Fibroblast of lung (primary cell): ENCODE results near the gene SYT17. TPM values are rescaled to one million over a fixed set of nuclear protein-coding genes. Genes with fewer than 3 reads are reported as not detected.

Experiments
- DNase-seq, 2 donors: peaks; one replicate each; pipeline versions ENCODE4 v3.0.0 to v3.0.0-alpha.2; 2010; ENCODE audit warnings: low read depth in 2 of 2
- H2AFZ ChIP-seq: 2 replicates; pipeline ENCODE4 v1.5.1; 2012; ENCODE audit warnings: low read length, control low read depth, inconsistent platforms
- H3K27ac ChIP-seq: 2 replicates; pipeline ENCODE4 v1.5.1; 2011; ENCODE audit warnings: low read length, control low read depth; ENCODE audit not compliant: insufficient read depth
- H3K27me3 ChIP-seq: 2 replicates; pipeline ENCODE4 v1.5.1; 2011; ENCODE audit warnings: mild to moderate bottlenecking, low read length; ENCODE audit not compliant: control insufficient read depth, insufficient read depth
- H3K36me3 ChIP-seq: 2 replicates; pipeline ENCODE4 v1.5.1; 2011; ENCODE audit warnings: low read length; ENCODE audit not compliant: control insufficient read depth, insufficient read depth
- H3K4me1 ChIP-seq: 2 replicates; pipeline ENCODE4 v1.5.1; 2011; ENCODE audit warnings: low read length; ENCODE audit not compliant: control insufficient read depth, insufficient read depth; ENCODE audit errors: extremely low read depth
- H3K4me2 ChIP-seq: 2 replicates; pipeline ENCODE4 v1.5.1; 2011; ENCODE audit warnings: low read length, control low read depth; ENCODE audit not compliant: insufficient read depth; ENCODE audit errors: extremely low read depth
- H3K4me3 ChIP-seq, 4 experiments: fragments of 200-600 bp in 1 of 4; sonication (generic) in 1 of 4; replicated peaks in 1 of 4; 2 replicates each; pipeline ENCODE4 v1.5.1; 2011 to 2016; ENCODE audit warnings: low read length in 4 of 4, low read depth in 3 of 4, mild to moderate bottlenecking in 3 of 4, control low read depth in 2 of 4, inconsistent platforms in 1 of 4, mixed read lengths in 1 of 4; ENCODE audit not compliant: insufficient read depth in 1 of 4; ENCODE audit errors: control extremely low read depth in 1 of 4
- H3K79me2 ChIP-seq: 2 replicates; pipeline ENCODE4 v1.5.1; 2012; ENCODE audit warnings: mild to moderate bottlenecking, low read length, inconsistent platforms; ENCODE audit not compliant: control insufficient read depth, insufficient read depth
- H3K9ac ChIP-seq: 2 replicates; pipeline ENCODE4 v1.5.1; 2011; ENCODE audit warnings: mild to moderate bottlenecking, low read length, control low read depth; ENCODE audit not compliant: insufficient read depth
- H3K9me3 ChIP-seq: 2 replicates; pipeline ENCODE4 v1.5.1; 2012; ENCODE audit warnings: low read depth, low read length; ENCODE audit not compliant: control insufficient read depth, insufficient read depth
- H4K20me1 ChIP-seq: 2 replicates; pipeline ENCODE4 v1.5.1; 2011; ENCODE audit warnings: low read length; ENCODE audit not compliant: control insufficient read depth, insufficient read depth; ENCODE audit errors: extremely low read depth
- CTCF ChIP-seq, 2 donors: IDR thresholded peaks in 1 of 2; conservative IDR thresholded peaks in 1 of 2; 1 replicate in 1 of 2; 2 replicates in 1 of 2; pipeline ENCODE4 v1.5.1; 2011 to 2012; ENCODE audit warnings: low read length in 2 of 2, control low read depth in 1 of 2, inconsistent platforms in 1 of 2, low read depth in 1 of 2, mild to moderate bottlenecking in 1 of 2
- EZH2 ChIP-seq: IDR thresholded peaks from 2 replicates; pipeline ENCODE4 v1.5.1; 2012; ENCODE audit warnings: low read length, control low read depth, mild to moderate bottlenecking; ENCODE audit errors: missing control alignments
- polyA plus RNA-seq, 2 donors: library from polyadenylated mRNA; depleted of rRNA in 1 of 2; stranded (reverse) in 1 of 2; unstranded in 1 of 2; fragments of >200 nt; gene quantifications; 2 replicates each; pipeline ENCODE4 v1.2.1, GENCODE V29; 2011 to 2012; ENCODE audit warnings: missing spikeins in 1 of 2
- total RNA-seq: library from RNA; depleted of rRNA; stranded (reverse); fragments of >200 nt; gene quantifications from 2 replicates; pipeline ENCODE4 v1.2.1, GENCODE V29; 2014

The SYT17 gene
- total and polyA plus RNA-seq, 2 donors (not counting 1 experiment from before 2014, with no cell fraction given) = 0.33 TPM; not detected in 1

GRCh38 chr16:19232988-19233387 lies 64.9 kb downstream of the SYT17 start:
- no peak overlapping the region for H2AFZ ChIP-seq
- H3K36me3 ChIP-seq = no peaks in the 10 kb centered on the region
- no peaks in the 10 kb centered on the region for H3K27me3 ChIP-seq
- no peaks in the 10 kb centered on the region for H3K9me3 ChIP-seq
- no peaks in the 10 kb centered on the region for H3K79me2 ChIP-seq
- H4K20me1 ChIP-seq = no peaks in the 10 kb centered on the region
- H3K4me1 ChIP-seq = no peaks in the 10 kb centered on the region
- no peak for DNase-seq
- no peak overlapping the region for H3K4me3 ChIP-seq
- TF ChIP-seq EZH2 (no peak), CTCF (conservative IDR thresholded peaks at IDR 0.05 in 1 of 2, IDR thresholded peaks at IDR 0.05 in 1 of 2; ENCODE audit: low read depth in 1 of 2, low read length in 2 of 2) (no peak)
- no peak overlapping the region for H3K4me2 ChIP-seq
- H3K9ac ChIP-seq = no peak overlapping the region
- no peak overlapping the region for H3K27ac ChIP-seq

GRCh38 chr16:19235478-19235877 lies 67.4 kb downstream of the SYT17 start:
- no peak for TF ChIP-seq CTCF (conservative IDR thresholded peaks at IDR 0.05 in 1 of 2, IDR thresholded peaks at IDR 0.05 in 1 of 2; ENCODE audit: low read depth in 1 of 2, low read length in 2 of 2)
- TF ChIP-seq EZH2 = no peak
- Histone ChIP-seq H3K4me3 (no peak overlapping the region), H3K27ac (no peak overlapping the region), H3K36me3 (no peaks in the 10 kb centered on the region), H2AFZ (no peak overlapping the region), H3K9ac (no peak overlapping the region), H4K20me1 (no peaks in the 10 kb centered on the region), H3K4me1 (no peaks in the 10 kb centered on the region), H3K9me3 (no peaks in the 10 kb centered on the region), H3K79me2 (no peaks in the 10 kb centered on the region), H3K27me3 (no peaks in the 10 kb centered on the region), H3K4me2 (no peak overlapping the region)
- DNase-seq = no peak

GRCh38 chr16:19235886-19236285 lies 67.8 kb downstream of the SYT17 start:
- TF ChIP-seq CTCF (conservative IDR thresholded peaks at IDR 0.05 in 1 of 2, IDR thresholded peaks at IDR 0.05 in 1 of 2; ENCODE audit: low read depth in 1 of 2, low read length in 2 of 2) (no peak), EZH2 (no peak)
- Histone ChIP-seq H3K4me3 (no peak overlapping the region), H3K9ac (no peak overlapping the region)

More at GRCh38 chr16:19235886-19236285, 67.8 kb downstream of the SYT17 start:
- Histone ChIP-seq H3K4me2 (no peak overlapping the region), H3K36me3 (no peaks in the 10 kb centered on the region), H3K27me3 (no peaks in the 10 kb centered on the region), H3K79me2 (no peaks in the 10 kb centered on the region), H2AFZ (no peak overlapping the region), H3K9me3 (no peaks in the 10 kb centered on the region), H4K20me1 (no peaks in the 10 kb centered on the region), H3K27ac (no peak overlapping the region), H3K4me1 (no peaks in the 10 kb centered on the region)
- DNase-seq = no peak
